Osteoblast (primary cell): ENCODE results near the gene CHRNA4. TPM values are rescaled to one million over a fixed set of nuclear protein-coding genes. Genes with fewer than 3 reads are reported as not detected.

Experiments used
- DNase-seq: peaks from one replicate; pipeline ENCODE4 v3.0.0; 2011; ENCODE audit warnings: low spot score, mixed read lengths; ENCODE audit not compliant: insufficient read length; ENCODE audit errors: missing footprints
- H2AFZ ChIP-seq: 2 replicates; pipeline ENCODE4 v1.6.0; 2011; ENCODE audit warnings: mild to moderate bottlenecking, low read length
- H3K27ac ChIP-seq: 2 replicates; pipeline ENCODE4 v1.5.1; 2011; ENCODE audit warnings: mild to moderate bottlenecking, low read depth, low read length, moderate library complexity
- H3K27me3 ChIP-seq: 2 replicates; pipeline ENCODE4 v1.6.0; 2012; ENCODE audit warnings: mild to moderate bottlenecking, control low read depth, inconsistent platforms, low read length, moderate library complexity; ENCODE audit not compliant: insufficient read depth
- H3K36me3 ChIP-seq: 2 replicates; pipeline ENCODE4 v1.5.1; 2011; ENCODE audit warnings: mild to moderate bottlenecking, low read length, control low read depth, moderate library complexity; ENCODE audit not compliant: insufficient read depth
- H3K4me1 ChIP-seq: 2 replicates; pipeline ENCODE4 v1.5.1; 2011; ENCODE audit warnings: mild to moderate bottlenecking, low read length, control low read depth, moderate library complexity; ENCODE audit not compliant: insufficient read depth
- H3K4me2 ChIP-seq: 2 replicates; pipeline ENCODE4 v1.6.0; 2011; ENCODE audit warnings: mild to moderate bottlenecking, low read length; ENCODE audit not compliant: insufficient read depth
- H3K4me3 ChIP-seq: fragments of 200-600 bp; sonication (generic); 3 replicates; pipeline ENCODE4 v1.5.1; 2012; ENCODE audit warnings: mild to moderate bottlenecking, low read length, inconsistent platforms; ENCODE audit not compliant: insufficient read depth
- H3K79me2 ChIP-seq: 2 replicates; pipeline ENCODE4 v1.6.0; 2012; ENCODE audit warnings: mild to moderate bottlenecking, low read length, control low read depth, inconsistent platforms; ENCODE audit not compliant: insufficient read depth
- H3K9me3 ChIP-seq: 2 replicates; pipeline ENCODE4 v1.5.1; 2011; ENCODE audit warnings: low read depth, low read length, control low read depth
- H4K20me1 ChIP-seq: 2 replicates; pipeline ENCODE4 v1.6.0; 2012; ENCODE audit warnings: mild to moderate bottlenecking, low read length, control low read depth; ENCODE audit not compliant: insufficient read depth
- total RNA-seq: library from RNA; depleted of rRNA; stranded (reverse); fragments of >200 nt; gene quantifications from 2 replicates; pipeline ENCODE4 v1.2.3, GENCODE V29; 2012
- TF ChIP-seq, protein P1 (sequence below): IDR thresholded peaks from 2 replicates; pipeline ENCODE4 v1.5.1; 2011; ENCODE audit warnings: mild to moderate bottlenecking, low read depth, low read length, moderate library complexity; ENCODE audit errors: extremely low read depth

Gene CHRNA4
- total RNA-seq, 1 donor, result not detected

DNA sequence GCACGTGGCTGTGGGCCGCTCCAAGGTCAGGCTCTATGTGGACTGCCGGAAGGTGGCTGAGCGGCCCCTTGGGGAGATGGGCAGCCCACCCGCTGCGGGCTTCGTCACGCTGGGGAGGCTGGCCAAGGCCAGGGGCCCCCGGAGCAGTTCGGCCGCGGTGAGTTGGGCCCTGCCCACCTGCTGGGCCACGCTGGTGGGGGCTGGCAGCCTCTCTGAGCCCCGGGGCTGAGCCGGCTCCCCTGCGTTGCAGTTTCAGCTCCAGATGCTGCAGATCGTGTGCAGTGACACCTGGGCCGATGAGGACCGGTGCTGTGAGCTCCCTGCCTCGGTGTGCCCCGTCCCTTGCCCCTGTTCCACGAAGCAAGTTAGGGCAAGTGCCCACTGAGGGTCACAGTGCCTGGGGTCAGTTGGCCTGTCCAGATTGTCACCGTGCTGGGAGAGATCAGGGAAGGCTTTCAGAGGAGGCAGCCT is 41.1 kb downstream of the CHRNA4 start:
- H4K20me1 ChIP-seq, result no peaks in the 10 kb centered on the region
- no peaks in the 10 kb centered on the region for H3K4me1 ChIP-seq
- no peak for DNase-seq
- H3K27ac ChIP-seq, result no peak overlapping the region
- TF ChIP-seq, protein P1, sequence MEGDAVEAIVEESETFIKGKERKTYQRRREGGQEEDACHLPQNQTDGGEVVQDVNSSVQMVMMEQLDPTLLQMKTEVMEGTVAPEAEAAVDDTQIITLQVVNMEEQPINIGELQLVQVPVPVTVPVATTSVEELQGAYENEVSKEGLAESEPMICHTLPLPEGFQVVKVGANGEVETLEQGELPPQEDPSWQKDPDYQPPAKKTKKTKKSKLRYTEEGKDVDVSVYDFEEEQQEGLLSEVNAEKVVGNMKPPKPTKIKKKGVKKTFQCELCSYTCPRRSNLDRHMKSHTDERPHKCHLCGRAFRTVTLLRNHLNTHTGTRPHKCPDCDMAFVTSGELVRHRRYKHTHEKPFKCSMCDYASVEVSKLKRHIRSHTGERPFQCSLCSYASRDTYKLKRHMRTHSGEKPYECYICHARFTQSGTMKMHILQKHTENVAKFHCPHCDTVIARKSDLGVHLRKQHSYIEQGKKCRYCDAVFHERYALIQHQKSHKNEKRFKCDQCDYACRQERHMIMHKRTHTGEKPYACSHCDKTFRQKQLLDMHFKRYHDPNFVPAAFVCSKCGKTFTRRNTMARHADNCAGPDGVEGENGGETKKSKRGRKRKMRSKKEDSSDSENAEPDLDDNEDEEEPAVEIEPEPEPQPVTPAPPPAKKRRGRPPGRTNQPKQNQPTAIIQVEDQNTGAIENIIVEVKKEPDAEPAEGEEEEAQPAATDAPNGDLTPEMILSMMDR, result no peak
- H3K36me3 ChIP-seq, result no peaks in the 10 kb centered on the region
- no peaks in the 10 kb centered on the region for H3K79me2 ChIP-seq
- no peak overlapping the region for H3K4me2 ChIP-seq
- peaks cover 9% of the 10 kb centered on the region for H3K27me3 ChIP-seq
- H2AFZ ChIP-seq, result no peak overlapping the region
- H3K9me3 ChIP-seq, result no peaks in the 10 kb centered on the region
- H3K4me3 ChIP-seq, result no peak overlapping the region

DNA sequence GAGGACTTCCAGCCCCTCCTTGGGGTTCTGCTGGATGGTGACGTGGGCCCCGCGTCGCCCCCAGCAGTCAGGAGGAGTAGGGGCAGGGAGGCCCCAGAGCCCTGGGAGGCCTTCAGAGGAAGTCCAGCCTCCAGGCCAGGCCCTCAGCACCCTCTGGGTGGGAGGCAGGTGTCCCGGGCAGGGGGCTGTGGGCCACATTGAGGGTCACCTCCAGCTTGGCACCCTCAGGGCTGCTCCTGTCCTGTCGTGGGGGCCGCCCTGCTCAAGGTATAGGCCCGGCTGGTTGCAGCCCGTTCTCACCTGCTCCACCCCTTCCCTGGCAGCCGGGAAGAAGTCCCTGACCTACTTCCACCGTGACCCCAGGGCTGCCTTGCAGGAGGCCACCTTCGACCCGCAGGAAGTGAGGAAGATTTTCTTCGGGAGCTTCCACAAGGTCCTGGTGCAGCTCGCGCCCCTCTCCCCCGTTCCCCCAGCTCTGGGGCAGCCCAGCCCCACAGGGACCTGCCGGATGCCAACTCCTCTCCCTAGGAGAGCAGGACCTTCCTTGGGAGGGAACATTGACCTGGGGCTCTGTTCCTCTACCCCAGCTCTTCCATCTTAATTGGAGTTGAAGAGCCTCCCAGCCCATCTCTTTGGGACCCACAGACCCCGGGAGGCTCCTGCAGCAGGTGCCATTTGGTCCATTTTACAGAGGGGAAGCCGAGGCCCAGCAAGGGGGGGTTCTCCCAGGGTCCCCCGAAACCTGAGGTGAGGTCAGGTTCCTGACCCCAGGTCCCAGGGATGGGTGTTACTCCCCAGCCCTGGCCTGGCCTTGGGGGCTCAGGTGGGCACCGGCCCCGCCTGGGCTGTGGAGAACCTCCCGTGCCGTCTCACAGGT is 41.7 kb downstream of the CHRNA4 start:
- Histone ChIP-seq H3K27me3 (peaks cover 7% of the 10 kb centered on the region), H2AFZ (no peak overlapping the region), H3K9me3 (no peaks in the 10 kb centered on the region), H3K79me2 (no peaks in the 10 kb centered on the region), H3K27ac (no peak overlapping the region), H4K20me1 (no peaks in the 10 kb centered on the region), H3K36me3 (no peaks in the 10 kb centered on the region), H3K4me2 (no peak overlapping the region), H3K4me1 (no peaks in the 10 kb centered on the region), H3K4me3 (no peak overlapping the region)
- DNase-seq, result no peak
- TF ChIP-seq, protein P1, result no peak

DNA sequence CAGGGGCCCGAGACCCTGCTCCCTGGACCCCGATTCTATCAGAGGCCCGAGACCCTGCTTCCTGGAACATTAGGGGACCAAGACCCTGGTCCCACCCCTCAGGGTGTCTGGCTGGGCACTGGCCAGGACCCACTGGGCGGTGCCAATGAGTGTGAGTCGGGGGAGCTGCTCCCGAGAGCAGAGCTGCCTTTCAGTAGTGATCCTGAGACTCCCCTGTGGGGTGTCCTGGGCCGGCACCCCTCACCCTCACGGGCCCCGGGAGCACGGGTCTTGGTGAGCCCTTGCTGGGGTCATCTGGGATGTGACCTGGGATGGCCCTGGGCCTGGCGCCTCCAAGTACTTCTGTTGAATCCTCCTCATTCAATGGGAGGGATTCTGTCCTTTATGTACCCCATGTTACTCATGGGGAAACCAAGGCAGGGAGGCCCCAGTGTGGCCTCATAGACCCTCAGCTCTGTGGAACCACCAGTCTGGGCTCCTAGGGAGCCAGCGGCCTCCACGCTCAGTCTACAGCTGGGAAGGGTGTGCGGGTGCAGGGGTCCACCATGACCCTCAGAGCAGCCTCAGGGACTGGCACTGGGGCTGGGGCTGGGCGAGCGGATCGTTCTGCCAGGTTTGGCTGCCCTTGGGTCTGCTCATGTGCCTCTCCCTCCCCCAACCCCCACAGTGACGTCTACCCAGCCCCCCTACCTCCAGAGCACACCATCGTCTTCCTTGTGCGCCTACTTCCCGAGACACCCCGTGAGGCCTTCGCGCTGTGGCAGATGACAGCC is 42.6 kb downstream of the CHRNA4 start:
- DNase-seq, result no peak
- Histone ChIP-seq H4K20me1 (no peaks in the 10 kb centered on the region), H3K79me2 (no peaks in the 10 kb centered on the region), H2AFZ (no peak overlapping the region), H3K36me3 (no peaks in the 10 kb centered on the region), H3K4me3 (no peak overlapping the region), H3K4me1 (no peaks in the 10 kb centered on the region), H3K9me3 (no peaks in the 10 kb centered on the region), H3K27ac (no peak overlapping the region), H3K27me3 (peaks cover under 1% of the 10 kb centered on the region), H3K4me2 (no peak overlapping the region)
- TF ChIP-seq, protein P1, result no peak
